HCEC 1CT (cell line): ENCODE measurements around the gene SLC4A5.
"Not testable (repeated sequence)": the region's sequence is repeated elsewhere in the genome, so short reads cannot be mapped to it uniquely, and the experiment has no call there.

Experiments
- DNase-seq: peaks from one replicate; pipeline ENCODE4 v3.0.0-alpha.2; 2017

The SLC4A5 gene

GRCh38 chr2:74261204-74261864, 81.9 kb downstream of the SLC4A5 start:
- DNase-seq = peak; percentile 41

DNA sequence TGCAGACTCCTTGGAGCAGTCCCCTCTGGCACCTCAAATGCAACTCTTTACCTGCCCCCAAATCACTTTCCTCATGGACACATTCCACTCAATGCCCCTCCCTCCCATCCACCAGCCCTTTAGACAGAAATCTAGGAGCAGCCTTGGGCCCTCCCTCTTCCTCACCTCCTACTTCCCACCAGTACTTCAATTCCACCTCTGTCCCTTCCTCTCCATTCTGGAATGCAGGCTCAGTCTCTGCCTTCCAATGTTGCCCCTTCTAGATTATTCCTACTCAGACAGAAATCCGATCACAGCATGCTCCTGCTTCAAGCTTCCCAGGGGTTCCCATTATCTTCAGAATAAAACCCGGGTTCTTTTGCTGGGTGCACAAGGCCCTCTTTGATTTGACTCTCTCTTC, 82.7 kb downstream of the SLC4A5 start:
- DNase-seq = no peak

GRCh38 chr2:74259733-74260132, 83.5 kb downstream of the SLC4A5 start:
- DNase-seq = no peak

DNA sequence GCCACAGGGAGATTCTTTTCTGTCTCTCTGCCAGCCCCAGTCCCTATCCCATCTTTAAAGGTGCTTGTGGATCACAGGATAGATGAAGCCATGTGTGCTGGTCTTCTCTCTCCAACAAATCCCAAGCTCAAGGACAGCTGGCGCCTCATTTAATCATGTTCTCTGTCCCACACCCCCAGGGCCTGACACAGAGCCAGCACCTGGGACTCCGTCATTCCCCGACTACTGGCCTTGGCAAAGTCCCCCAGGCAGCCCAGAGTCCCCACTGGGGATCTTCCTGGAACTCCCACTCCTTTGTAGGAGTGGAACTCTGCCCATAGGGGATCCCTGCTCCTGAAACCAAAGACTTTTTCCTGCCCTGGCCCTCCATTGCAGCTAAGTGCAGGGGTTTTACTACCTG, 84.0 kb downstream of the SLC4A5 start:
- no peak for DNase-seq

DNA sequence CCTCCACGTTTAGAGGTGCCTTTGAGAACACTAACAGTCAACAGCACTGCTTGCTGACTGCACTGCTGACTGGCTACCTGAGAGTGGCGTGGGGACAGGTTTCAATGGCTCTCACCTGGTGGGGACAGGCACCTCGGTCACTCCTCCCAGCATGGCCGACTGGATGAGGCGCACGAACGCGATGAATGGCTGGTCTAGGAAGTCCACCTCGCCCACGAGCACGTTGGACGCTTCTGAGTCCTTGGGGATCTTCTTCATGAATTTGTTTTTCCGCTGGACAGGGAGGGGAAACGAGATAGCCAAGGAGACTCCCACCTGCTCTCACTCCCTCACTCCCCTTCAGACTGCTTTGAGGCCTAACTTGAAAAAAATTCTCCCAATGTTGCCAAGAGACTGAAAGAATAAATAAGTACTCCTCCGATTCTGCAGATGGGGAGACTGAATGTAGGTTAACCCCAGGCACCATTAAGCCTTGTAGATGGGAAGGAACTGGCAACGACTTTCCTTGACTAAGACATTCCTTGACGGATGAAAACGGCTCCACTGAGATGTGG, 87.5 kb downstream of the SLC4A5 start:
- no peak for DNase-seq

- DNase-seq = no peak
These were observed 89.3 kb downstream of the SLC4A5 start for GRCh38 chr2:74253971-74254310.

DNA sequence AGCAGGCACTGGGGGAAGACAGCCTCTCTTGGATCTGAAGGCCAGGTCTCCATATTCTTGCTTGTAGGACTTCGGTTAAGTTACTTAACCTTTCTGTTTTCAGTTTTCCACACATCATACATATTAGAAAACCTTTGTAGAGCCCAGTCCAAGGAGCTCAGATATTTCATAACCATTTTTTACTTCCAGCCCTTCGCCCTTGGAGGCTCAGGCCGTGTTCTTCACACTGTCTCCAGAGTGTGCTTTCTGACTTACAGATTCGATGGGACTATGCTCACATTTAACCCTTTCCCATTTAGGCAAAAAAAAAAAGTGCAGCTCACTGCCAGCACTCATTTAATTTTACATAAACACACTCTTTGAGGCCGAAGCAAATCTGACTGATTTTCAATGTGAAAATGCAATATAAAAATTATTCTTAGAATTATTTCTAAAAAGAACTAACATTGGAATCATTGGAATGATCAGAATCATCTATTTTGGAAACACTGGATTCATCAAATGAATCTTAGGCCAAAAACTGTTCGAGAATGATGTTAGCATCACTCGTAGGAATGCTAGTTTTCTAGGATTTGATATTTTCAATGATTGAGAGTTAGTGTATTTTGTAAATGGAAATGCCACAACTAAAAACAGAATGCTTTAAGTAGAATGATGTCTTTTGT, 89.8 kb downstream of the SLC4A5 start:
- no peak for DNase-seq

GRCh38 chr2:74252862-74253261, 90.4 kb downstream of the SLC4A5 start:
- no peak for DNase-seq

DNA sequence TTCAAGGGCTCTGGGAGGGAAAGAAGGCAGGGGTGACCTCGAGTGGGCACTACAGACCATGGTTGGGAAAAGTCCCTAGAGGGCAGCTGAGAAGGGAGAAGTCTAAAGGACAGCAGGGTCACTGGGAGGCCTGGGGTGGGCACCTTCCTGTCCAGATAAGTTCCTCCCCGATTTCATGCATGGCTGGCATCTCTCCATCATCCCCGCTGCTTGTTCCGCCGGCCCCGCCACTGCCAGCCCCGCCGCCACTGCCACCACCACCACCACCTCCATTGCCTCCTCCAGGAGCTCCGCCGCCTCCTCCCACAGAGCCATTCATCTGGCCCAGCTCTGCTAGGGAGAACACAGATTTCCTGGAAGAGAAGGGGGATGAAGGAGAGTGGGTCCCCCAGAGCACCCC, 91.2 kb downstream of the SLC4A5 start:
- no peak for DNase-seq

- DNase-seq = peak; percentile 22
These were observed 93.0 kb downstream of the SLC4A5 start for GRCh38 chr2:74250189-74250631.

GRCh38 chr2:74249406-74250122, 93.7 kb downstream of the SLC4A5 start:
- no peak for DNase-seq

GRCh38 chr2:74246496-74247195, 96.6 kb downstream of the SLC4A5 start:
- DNase-seq = no peak

DNA sequence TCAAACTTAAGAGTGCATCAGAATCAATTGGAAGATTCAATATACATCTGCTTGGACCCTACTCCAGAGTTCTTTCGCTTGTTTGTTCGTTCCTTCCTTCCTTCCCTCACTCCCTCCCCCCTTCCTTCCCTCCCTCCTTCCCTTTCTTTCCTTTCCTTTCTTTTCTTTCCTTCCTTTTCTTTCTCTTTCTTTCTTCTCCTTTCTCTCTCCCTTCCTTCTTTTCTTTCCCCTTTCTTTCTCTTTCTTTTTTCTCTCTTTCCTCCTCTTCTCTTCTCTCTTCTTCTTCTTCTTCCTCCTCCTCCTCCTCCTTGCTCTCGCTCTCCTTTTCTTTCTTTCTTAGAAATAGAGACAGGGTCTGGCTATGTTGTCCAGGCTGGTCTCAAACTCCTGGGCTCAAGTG, 98.9 kb downstream of the SLC4A5 start:
- DNase-seq = no peak

DNA sequence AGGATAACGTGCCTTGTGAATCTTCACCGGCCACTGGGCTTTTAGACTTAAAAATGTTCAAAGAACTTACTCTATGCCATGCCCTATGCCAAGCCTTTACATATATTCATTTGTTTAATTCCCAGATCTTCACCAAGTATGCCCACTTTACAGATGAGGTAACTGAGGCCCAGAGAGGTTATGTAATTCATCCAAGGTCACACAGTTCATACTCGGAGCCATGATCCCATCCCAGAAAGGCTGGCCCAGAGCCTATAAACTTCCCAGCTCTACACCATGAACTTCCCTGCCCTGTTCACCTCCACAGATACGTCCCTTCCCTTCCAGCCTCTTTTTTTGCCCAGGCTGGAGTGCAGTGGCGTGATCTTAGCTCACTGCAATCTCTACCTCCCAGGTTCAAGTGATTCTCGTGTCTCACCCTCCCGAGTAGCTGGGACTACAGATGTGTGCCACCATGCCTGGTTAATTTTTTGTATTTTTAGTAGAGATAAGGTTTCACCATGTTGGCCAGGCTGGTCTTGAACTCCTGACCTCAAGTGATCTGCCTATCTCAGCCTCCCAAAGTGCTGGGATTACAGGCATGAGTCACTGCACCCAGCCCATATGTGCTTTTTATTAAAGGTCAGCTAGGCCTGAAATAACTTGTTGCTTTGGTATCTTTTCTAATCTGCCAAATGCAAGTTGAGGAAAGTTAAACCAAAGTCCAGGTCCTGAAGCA, 100.7 kb downstream of the SLC4A5 start:
- no peak for DNase-seq

DNA sequence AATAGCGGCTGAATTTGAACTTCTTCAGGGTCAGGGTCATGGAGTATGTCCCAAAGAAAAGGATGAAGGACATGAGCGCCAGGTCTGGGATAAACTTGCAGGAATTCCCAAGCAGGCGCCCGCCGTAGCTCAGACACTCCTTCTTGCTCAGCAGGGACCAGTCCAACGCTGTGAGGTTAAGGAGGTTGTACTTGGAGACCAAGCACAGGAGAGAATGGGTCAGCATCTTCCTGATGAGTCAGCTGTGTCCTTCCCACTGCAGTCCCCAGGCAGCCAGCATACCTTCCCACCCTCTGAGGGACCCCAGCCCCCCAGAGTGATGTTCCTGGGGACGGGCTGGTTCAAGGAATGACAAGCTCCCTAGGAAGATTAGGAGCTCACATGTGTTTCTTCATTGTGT, 103.9 kb downstream of the SLC4A5 start:
- DNase-seq = no peak

DNA sequence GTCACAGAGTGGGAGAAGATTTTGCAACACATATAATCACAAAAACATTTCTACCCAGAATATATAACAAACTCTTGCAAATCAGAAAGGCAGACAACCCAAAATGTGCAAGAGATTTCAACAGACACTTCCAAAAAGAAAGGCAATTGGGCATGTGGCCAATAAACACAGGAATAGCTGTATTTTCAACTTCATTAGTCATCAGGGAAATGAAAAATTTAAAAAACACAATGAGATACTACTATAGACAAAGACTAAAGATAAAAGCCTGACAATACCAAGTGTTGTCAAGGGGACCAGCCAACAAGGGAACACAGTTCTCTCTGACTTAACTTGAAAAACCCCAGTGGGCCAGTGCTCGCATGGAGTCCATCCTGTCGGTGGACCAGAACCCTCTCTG, 104.3 kb downstream of the SLC4A5 start:
- DNase-seq = peak; percentile 84

GRCh38 chr2:74235041-74235440, 108.2 kb downstream of the SLC4A5 start:
- no peak for DNase-seq

- no peak for DNase-seq
These were observed 109.6 kb downstream of the SLC4A5 start for GRCh38 chr2:74233648-74234047.

GRCh38 chr2:74232426-74232825, 110.8 kb downstream of the SLC4A5 start:
- no peak for DNase-seq

DNA sequence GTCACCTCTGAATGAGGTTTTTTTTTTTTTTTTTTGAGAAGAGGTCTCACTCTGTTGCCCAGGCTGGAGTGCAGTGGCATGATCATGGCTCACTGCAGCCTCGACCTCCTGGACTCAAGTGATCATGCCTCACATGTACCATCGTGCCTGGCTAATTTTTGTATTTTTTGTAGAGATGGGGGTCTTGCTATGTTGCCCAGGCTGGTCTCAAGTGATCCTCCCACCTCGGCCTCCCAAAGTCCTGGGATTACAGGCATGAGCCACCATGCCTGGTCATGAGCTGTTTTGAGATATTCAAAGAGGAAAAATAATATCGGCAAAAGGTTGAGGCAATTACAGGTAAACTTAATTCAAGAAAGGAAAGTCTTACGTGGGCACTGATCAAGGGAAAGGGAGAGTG, 113.4 kb downstream of the SLC4A5 start:
- not testable (repeated sequence) for DNase-seq

GRCh38 chr2:74228772-74229171, 114.4 kb downstream of the SLC4A5 start:
- no peak for DNase-seq

GRCh38 chr2:74227646-74228045, 115.6 kb downstream of the SLC4A5 start:
- DNase-seq = no peak
